Measurements from ENCODE around the gene PCGF6.

DNA sequence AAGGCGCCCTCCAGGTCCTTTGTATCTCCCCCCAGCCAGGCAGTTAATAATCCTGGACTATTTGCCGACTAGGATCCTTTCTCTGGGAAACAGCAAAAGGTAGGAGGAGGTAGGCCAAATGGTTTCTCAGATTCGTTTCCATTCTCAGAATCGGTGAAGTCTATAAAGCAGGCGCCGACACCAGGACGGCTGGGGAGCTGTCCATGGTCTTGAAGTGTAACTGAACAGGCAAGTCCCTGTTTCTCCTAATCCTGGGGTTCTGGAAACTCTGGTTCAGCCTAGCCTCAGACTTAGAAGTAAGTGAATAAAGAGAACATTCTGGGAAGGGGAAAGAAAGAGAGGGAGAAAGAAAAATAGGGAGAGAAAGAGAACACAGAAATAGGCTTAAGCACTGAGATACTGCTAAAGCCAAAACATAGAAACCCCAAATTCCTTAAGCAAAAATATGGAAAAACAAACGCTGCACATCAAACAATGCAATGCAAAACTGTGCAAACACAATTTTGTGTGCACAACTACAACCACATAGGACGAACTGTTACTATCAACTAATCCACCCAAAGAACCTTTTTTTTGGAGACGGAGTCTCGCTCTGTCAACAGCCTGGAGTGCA lies 85.1 kb downstream of the PCGF6 start:
- TF ChIP-seq, protein P1, sequence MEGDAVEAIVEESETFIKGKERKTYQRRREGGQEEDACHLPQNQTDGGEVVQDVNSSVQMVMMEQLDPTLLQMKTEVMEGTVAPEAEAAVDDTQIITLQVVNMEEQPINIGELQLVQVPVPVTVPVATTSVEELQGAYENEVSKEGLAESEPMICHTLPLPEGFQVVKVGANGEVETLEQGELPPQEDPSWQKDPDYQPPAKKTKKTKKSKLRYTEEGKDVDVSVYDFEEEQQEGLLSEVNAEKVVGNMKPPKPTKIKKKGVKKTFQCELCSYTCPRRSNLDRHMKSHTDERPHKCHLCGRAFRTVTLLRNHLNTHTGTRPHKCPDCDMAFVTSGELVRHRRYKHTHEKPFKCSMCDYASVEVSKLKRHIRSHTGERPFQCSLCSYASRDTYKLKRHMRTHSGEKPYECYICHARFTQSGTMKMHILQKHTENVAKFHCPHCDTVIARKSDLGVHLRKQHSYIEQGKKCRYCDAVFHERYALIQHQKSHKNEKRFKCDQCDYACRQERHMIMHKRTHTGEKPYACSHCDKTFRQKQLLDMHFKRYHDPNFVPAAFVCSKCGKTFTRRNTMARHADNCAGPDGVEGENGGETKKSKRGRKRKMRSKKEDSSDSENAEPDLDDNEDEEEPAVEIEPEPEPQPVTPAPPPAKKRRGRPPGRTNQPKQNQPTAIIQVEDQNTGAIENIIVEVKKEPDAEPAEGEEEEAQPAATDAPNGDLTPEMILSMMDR (IDR thresholded peaks at IDR 0.05): no peak
- TF ChIP-seq POLR2A (IDR thresholded peaks at IDR 0.05): no peak

All from body of pancreas (tissue), 4 donors.